NCI-H1048 (cell line): ENCODE data around the gene OGG1.
A peak's percentile ranks its signal among the peaks of the same experiment; 100 is the strongest.

Experiments used
- DNase-seq: peaks from one replicate; lab custom pipeline; 2025; lab: John Stamatoyannopoulos, UW

Gene OGG1

DNA sequence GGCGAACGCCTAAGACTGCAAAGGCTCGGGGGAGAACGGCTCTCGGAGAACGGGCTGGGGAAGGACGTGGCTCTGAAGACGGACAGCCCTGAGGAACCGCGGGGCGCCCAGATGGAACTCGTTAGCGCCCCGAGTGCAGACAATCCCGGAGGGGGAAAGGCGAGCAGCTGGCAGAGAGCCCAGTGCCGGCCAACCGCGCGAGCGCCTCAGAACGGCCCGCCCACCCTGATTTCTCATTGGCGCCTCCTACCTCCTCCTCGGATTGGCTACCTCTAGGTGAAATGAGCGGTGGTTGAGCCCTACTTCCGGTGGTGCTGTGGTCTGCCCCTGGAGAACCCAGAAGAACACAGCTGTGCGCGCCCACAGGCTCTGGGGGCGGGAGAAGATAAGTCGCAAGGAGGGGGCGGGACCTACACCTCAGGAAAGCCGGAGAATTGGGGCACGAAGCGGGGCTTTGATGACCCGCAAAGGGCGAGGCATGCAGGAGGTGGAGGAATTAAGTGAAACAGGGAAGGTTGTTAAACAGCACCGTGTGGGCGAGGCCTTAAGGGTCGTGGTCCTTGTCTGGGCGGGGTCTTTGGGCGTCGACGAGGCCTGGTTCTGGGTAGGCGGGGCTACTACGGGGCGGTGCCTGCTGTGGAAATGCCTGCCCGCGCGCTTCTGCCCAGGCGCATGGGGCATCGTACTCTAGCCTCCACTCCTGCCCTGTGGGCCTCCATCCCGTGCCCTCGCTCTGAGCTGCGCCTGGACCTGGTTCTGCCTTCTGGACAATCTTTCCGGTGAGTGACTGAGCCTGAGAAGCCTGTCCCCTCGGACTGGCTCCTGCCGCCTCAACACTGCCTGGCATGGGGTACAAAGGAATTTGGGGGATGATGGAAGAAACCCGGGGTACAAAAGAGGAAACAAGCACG, at the start of gene OGG1:
TSS of gene OGG1 (plus strand) at position 308 of the 911 bp plus-strand sequence. CDS start at position 643, 335 bp downstream.
- DNase-seq: peak; percentile 95

GRCh38 chr3:9700536-9700935, 49.2 kb upstream of the OGG1 start:
- DNase-seq: no peak

DNA sequence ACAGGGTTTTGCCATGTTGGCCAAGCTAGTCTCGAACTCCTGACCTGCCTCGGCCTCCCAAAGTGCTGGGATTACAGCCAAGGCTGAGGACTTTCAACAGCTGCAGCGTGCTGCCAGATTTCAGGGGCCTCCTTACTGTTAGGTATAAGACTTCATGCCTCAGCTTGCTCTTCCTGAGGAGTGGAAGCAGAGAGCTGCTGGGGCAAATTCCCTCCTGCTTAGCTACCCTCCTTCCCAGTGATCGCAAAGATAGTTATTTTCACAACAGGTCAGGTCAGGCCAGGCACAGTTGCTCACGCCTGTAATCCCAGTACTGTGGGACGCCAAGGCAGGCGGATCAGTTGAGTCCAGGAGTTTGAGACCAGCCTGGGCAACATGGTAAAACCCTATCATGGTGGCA, 48.7 kb upstream of the OGG1 start:
- no peak for DNase-seq

DNA sequence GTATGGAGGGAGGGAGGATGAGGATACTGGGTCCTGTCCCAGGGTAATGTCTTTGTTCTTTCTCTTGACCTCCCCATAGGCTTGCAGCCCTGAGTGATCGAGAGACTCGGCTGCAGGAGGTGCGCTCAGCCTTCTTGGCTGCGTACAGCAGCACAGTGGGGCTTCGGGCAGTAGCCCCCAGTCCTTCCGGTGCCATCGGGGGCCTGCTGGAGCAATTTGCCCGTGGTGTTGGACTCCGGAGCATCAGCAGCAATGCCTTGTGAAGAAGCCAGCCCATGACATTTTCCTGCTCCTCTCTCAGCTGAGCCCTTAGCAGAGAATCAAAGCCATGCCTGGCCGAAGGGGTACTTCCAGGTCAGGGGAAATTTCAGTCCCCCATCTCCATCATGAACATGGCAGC, 48.0 kb upstream of the OGG1 start:
- no peak for DNase-seq

- DNase-seq: no peak
Measured at GRCh38 chr3:9703240-9703639, 46.5 kb upstream of the OGG1 start.

GRCh38 chr3:9703736-9704346, 45.9 kb upstream of the OGG1 start, which contains the start of gene CPNE9:
TSS of gene CPNE9 (plus strand) at chr3:9703833. CDS start at chr3:9703997, 164 bp downstream.
- DNase-seq: no peak

GRCh38 chr3:9704347-9705322, 45.1 kb upstream of the OGG1 start:
- DNase-seq: no peak

GRCh38 chr3:9710174-9710739, 39.5 kb upstream of the OGG1 start:
- DNase-seq: no peak

DNA sequence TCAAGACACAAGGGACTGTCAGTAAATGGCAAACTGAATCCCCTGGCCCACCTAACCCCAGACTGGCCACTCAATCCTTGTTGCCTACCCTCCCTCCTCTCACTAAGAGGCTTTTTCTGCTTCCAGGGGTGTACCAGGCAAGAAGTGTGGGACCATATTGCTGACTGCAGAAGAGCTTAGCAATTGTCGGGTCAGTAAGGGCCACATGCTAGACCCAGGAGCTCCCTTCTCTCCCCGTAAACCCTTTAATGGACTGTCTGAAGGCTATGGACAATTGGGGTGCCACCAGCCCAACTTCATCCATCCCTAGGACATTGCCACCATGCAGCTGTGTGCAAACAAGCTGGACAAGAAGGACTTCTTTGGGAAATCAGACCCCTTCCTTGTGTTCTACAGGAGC, 37.3 kb upstream of the OGG1 start:
- no peak for DNase-seq

GRCh38 chr3:9713142-9713541, 36.6 kb upstream of the OGG1 start:
- no peak for DNase-seq

- DNase-seq: no peak
Measured at GRCh38 chr3:9715136-9715535, 34.6 kb upstream of the OGG1 start.

DNA sequence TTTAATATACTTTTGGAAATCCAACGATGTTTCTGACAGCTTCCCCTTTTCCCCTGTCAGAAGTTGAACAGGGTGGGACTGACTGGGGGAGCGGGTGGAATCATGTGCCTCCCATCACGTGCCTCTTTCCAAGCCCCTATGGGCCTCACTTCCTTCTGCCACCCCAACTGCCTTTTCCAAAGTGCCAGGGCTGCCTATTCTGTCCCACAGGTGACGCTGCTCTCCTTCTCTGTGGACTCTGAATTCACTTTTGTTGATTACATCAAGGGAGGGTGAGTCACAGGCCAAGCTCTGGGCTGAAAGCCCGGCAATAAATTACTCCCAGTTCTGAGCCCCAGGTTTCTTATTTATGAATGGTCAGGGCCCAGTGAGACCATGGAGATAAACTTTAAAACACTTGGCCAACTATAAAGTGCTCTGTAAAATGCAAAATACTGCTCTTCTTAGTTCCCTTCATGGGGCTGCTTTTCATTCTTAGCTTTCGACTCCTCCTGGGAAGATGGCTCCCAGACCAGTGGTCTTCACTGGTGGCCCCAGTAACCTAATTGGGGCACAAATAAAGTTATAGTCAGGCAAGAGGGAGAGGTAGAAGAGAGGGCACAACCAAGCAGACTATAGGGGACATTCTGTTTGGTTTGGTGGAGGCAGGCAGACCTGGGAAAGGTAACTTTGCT, 33.9 kb upstream of the OGG1 start:
- DNase-seq: no peak

DNA sequence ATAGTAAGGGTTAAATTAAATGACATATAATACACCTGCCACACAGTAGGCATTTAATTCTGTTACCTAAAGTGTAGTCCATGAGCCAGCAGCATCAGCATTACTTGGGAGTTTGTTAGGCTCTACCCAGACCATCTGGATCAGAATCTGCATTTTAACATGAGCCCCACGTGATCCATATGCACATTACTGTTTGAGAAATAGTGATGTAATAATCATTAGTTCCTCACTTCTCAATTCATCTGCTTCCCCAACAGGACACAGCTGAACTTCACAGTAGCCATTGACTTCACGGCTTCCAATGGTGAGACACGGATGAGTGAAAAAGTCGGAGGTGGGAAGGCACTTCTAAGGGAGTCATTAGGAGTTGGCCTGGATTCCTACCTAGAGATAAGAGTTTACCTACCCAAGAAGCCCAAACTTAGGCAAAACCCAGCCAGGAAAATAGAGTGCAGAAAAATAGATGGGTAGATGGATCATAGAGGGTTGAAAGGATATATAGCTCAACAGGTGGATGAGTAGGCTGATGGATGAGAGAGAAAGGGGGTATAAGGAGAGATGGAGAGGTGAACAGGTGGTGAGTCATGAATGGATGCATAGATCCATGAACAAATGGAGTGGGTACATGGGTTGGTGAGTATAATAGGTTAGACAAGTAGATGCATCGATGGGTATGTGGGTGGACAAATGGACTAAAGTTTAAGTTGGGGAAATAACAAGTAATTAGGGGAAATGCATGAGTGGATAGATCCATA, 32.8 kb upstream of the OGG1 start:
- no peak for DNase-seq

- no peak for DNase-seq
Measured at GRCh38 chr3:9717563-9717962, 32.2 kb upstream of the OGG1 start.

GRCh38 chr3:9718118-9718517, 31.6 kb upstream of the OGG1 start:
- no peak for DNase-seq

- DNase-seq: no peak
Measured at GRCh38 chr3:9721015-9721699, 28.6 kb upstream of the OGG1 start.

DNA sequence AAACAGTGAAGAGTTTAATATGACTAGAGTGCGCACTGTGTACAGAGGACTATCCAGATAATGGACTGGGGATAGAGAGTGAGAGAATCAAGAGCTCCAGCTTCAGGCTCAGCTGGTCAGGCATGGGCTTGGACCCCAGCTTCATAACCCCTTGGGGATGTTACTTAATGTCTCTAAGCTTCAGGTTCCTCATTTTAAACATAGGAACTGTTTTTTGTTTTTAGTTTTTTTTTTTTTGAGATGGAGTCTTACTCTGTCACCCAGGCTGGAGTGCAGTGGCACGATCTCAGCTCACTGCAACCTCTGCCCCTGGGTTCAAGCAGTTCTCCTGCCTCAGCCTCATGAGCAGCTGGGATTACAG, 28.1 kb upstream of the OGG1 start:
- no peak for DNase-seq

GRCh38 chr3:9725775-9726515, 23.8 kb upstream of the OGG1 start:
- no peak for DNase-seq

DNA sequence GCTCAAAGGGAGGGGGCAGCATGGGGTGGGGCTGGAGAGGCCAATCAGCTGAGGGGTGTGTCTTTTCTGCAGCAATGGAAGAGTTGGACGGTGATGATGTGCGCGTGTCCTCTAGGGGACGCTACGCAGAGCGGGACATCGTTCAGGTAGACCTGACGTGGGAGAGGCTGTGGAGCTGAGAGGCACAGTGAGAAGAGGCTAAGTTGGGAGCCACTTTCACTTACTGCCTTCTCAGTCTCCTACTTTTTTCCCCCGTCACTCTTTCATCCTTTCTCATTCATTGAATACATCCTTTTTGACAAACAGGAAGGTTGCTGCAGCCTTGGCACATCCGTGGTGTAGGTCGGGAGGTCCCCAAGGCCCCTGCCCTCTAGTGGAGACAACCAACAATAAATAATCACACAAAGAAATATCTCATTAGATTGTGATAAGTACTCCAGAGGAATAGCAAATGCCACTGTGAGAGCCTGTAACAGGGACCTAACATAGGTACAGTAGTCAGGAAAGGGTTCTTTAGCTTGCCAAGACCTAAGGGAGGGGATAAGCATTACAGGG, 22.6 kb upstream of the OGG1 start:
- no peak for DNase-seq
